A549 (cell line): ENCODE results near the gene OR6B1.
"Not testable (repeated sequence)": the region's sequence is repeated elsewhere in the genome, so short reads cannot be mapped to it uniquely, and the experiment has no call there.

ENCODE experiments used
- CBX2 ChIP-seq: fragments of 200-600 bp; sonication (generic); IDR thresholded peaks from 2 replicates; pipeline ENCODE4 v1.6.1; 2016; ENCODE audit warnings: low read depth, mild to moderate bottlenecking, borderline replicate concordance
- CTCF ChIP-seq: fragments of >200 bp; sonication (Bioruptor Twin); formaldehyde crosslinking; IDR thresholded peaks from 3 replicates; pipeline ENCODE4 v1.5.1; 2016
- EP300 ChIP-seq, 2 experiments: fragments of >200 bp; sonication (Bioruptor Twin); formaldehyde crosslinking; IDR thresholded peaks; 2 replicates in 1 of 2; 3 replicates in 1 of 2; pipeline ENCODE4 v1.6.1; 2016 to 2017
- FOSL2 ChIP-seq, 2 experiments: fragments of 450-650 bp in 1 of 2; fragments of >200 bp in 1 of 2; sonication (Bioruptor Twin) in 1 of 2; formaldehyde crosslinking; IDR thresholded peaks; 2 replicates each; pipeline versions ENCODE4 v1.5.0 to v1.6.1; 2016 to 2020; ENCODE audit warnings: mild to moderate bottlenecking in 1 of 2, moderate library complexity in 1 of 2
- MAX ChIP-seq: IDR thresholded peaks from 2 replicates; pipeline ENCODE4 v1.6.1; 2012
- MYC ChIP-seq: IDR thresholded peaks from 2 replicates; pipeline ENCODE4 v1.6.1; 2012; ENCODE audit warnings: mild to moderate bottlenecking, inconsistent platforms, low read length, improper control_type of control experiment, borderline replicate concordance
- POLR2A ChIP-seq: IDR thresholded peaks from 2 replicates; pipeline ENCODE4 v1.6.1; 2012; ENCODE audit warnings: mild to moderate bottlenecking, low read length
- RCOR1 ChIP-seq: fragments of 150-350 bp; IDR thresholded peaks from 2 replicates; pipeline ENCODE4 v1.6.1; 2014; ENCODE audit warnings: antibody characterized with exemption, low read length, low read depth
- RFX5 ChIP-seq: fragments of 450-650 bp; IDR thresholded peaks from 2 replicates; pipeline ENCODE4 v1.7.1; 2014; ENCODE audit warnings: antibody characterized with exemption, mild to moderate bottlenecking, moderate library complexity
- SREBF2 ChIP-seq: fragments of 450-650 bp; IDR thresholded peaks from 2 replicates; pipeline ENCODE4 v1.6.1; 2014; ENCODE audit warnings: mild to moderate bottlenecking, moderate library complexity
- USF2 ChIP-seq: fragments of 450-650 bp; IDR thresholded peaks from 2 replicates; pipeline ENCODE4 v1.6.1; 2014; ENCODE audit warnings: antibody characterized with exemption
- TF ChIP-seq, protein P1 (sequence below): fragments of 150-350 bp; IDR thresholded peaks from 2 replicates; pipeline ENCODE4 v1.6.1; 2014; ENCODE audit warnings: low read depth, mild to moderate bottlenecking, low read length
- TF ChIP-seq, protein P2 (sequence below): fragments of 200-600 bp; sonication (generic); IDR thresholded peaks from 2 replicates; pipeline ENCODE4 v1.6.1; 2016; ENCODE audit warnings: antibody characterized with exemption, mild to moderate bottlenecking, moderate library complexity

DNA sequence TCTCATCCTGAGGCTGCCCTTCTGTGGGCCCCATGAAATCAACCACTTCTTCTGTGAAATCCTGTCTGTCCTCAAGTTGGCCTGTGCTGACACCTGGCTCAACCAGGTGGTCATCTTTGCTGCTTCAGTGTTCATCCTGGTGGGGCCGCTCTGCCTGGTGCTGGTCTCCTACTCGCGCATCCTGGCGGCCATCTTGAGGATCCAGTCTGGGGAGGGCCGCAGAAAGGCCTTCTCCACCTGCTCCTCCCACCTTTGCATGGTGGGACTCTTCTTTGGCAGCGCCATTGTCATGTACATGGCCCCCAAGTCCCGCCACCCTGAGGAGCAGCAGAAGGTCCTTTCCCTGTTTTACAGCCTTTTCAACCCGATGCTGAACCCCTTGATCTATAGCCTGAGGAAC, 50.8 kb downstream of the OR6B1 start:
- TF ChIP-seq CTCF; POLR2A; SREBF2; EP300 (IDR thresholded peaks at IDR 0.05); MAX; FOSL2 (IDR thresholded peaks at IDR 0.05); FOSL2 (CRISPR knock-in tag; IDR thresholded peaks at IDR 0.05); CBX2; MYC; RFX5; USF2; RCOR1: not testable (repeated sequence)
- TF ChIP-seq, protein P1, sequence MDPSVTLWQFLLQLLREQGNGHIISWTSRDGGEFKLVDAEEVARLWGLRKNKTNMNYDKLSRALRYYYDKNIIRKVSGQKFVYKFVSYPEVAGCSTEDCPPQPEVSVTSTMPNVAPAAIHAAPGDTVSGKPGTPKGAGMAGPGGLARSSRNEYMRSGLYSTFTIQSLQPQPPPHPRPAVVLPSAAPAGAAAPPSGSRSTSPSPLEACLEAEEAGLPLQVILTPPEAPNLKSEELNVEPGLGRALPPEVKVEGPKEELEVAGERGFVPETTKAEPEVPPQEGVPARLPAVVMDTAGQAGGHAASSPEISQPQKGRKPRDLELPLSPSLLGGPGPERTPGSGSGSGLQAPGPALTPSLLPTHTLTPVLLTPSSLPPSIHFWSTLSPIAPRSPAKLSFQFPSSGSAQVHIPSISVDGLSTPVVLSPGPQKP, result not testable (repeated sequence)
- TF ChIP-seq, protein P2, sequence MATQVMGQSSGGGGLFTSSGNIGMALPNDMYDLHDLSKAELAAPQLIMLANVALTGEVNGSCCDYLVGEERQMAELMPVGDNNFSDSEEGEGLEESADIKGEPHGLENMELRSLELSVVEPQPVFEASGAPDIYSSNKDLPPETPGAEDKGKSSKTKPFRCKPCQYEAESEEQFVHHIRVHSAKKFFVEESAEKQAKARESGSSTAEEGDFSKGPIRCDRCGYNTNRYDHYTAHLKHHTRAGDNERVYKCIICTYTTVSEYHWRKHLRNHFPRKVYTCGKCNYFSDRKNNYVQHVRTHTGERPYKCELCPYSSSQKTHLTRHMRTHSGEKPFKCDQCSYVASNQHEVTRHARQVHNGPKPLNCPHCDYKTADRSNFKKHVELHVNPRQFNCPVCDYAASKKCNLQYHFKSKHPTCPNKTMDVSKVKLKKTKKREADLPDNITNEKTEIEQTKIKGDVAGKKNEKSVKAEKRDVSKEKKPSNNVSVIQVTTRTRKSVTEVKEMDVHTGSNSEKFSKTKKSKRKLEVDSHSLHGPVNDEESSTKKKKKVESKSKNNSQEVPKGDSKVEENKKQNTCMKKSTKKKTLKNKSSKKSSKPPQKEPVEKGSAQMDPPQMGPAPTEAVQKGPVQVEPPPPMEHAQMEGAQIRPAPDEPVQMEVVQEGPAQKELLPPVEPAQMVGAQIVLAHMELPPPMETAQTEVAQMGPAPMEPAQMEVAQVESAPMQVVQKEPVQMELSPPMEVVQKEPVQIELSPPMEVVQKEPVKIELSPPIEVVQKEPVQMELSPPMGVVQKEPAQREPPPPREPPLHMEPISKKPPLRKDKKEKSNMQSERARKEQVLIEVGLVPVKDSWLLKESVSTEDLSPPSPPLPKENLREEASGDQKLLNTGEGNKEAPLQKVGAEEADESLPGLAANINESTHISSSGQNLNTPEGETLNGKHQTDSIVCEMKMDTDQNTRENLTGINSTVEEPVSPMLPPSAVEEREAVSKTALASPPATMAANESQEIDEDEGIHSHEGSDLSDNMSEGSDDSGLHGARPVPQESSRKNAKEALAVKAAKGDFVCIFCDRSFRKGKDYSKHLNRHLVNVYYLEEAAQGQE, result not testable (repeated sequence)
